ENCODE measurements around the gene SCYL2.
"Not testable (repeated sequence)": the region's sequence is repeated elsewhere in the genome, so short reads cannot be mapped to it uniquely, and the experiment has no call there.

The SCYL2 gene

GRCh38 chr12:100329800-100330199 lies 62.8 kb downstream of the SCYL2 start:
- Mint-ChIP-seq H3K4me1 (ENCODE audit: low read depth) (peaks cover 8% of the 10 kb centered on the region), H3K36me3 (ENCODE audit: low read depth) (peaks cover 62% of the 10 kb centered on the region), H3K27ac (peak overlapping the region; percentile 22), H3K27me3 (no peaks in the 10 kb centered on the region), H3K4me3 (no peak overlapping the region), H3K9me3 (no peaks in the 10 kb centered on the region)

- Mint-ChIP-seq H3K36me3 (ENCODE audit: low read depth) (peaks cover 75% of the 10 kb centered on the region), H3K4me3 (no peak overlapping the region), H3K27me3 (no peaks in the 10 kb centered on the region), H3K4me1 (ENCODE audit: low read depth) (peaks cover 8% of the 10 kb centered on the region), H3K9me3 (no peaks in the 10 kb centered on the region), H3K27ac (no peak overlapping the region)
These were observed 64.9 kb downstream of the SCYL2 start for GRCh38 chr12:100331871-100332270.

- H3K27ac Mint-ChIP-seq: no peak overlapping the region
- no peaks in the 10 kb centered on the region for H3K9me3 Mint-ChIP-seq
- H3K27me3 Mint-ChIP-seq: no peaks in the 10 kb centered on the region
- no peak overlapping the region for H3K4me3 Mint-ChIP-seq
- H3K36me3 Mint-ChIP-seq (ENCODE audit: low read depth): peaks cover 80% of the 10 kb centered on the region
- H3K4me1 Mint-ChIP-seq (ENCODE audit: low read depth): peaks cover 8% of the 10 kb centered on the region
These were observed 65.9 kb downstream of the SCYL2 start for GRCh38 chr12:100332852-100333251.

- Mint-ChIP-seq H3K9me3 (peaks cover under 1% of the 10 kb centered on the region), H3K4me3 (no peak overlapping the region), H3K36me3 (ENCODE audit: low read depth) (peaks cover 63% of the 10 kb centered on the region), H3K4me1 (ENCODE audit: low read depth) (no peaks in the 10 kb centered on the region), H3K27me3 (no peaks in the 10 kb centered on the region), H3K27ac (no peak overlapping the region)
These were observed 70.3 kb downstream of the SCYL2 start for GRCh38 chr12:100337299-100337698.

- H3K27me3 Mint-ChIP-seq: no peaks in the 10 kb centered on the region
- peaks cover 63% of the 10 kb centered on the region for H3K36me3 Mint-ChIP-seq (ENCODE audit: low read depth)
- H3K9me3 Mint-ChIP-seq: peaks cover 4% of the 10 kb centered on the region
- no peak overlapping the region for H3K27ac Mint-ChIP-seq
- no peaks in the 10 kb centered on the region for H3K4me1 Mint-ChIP-seq (ENCODE audit: low read depth)
- H3K4me3 Mint-ChIP-seq: no peak overlapping the region
These were observed 70.8 kb downstream of the SCYL2 start for GRCh38 chr12:100337727-100338126.

GRCh38 chr12:100339071-100339470 lies 72.1 kb downstream of the SCYL2 start:
- no peak overlapping the region for H3K27ac Mint-ChIP-seq
- H3K9me3 Mint-ChIP-seq: peaks cover 4% of the 10 kb centered on the region
- no peaks in the 10 kb centered on the region for H3K4me1 Mint-ChIP-seq (ENCODE audit: low read depth)
- H3K4me3 Mint-ChIP-seq: no peak overlapping the region
- H3K36me3 Mint-ChIP-seq (ENCODE audit: low read depth): peaks cover 51% of the 10 kb centered on the region
- H3K27me3 Mint-ChIP-seq: no peaks in the 10 kb centered on the region

GRCh38 chr12:100342897-100343296 lies 75.9 kb downstream of the SCYL2 start:
- peaks cover 21% of the 10 kb centered on the region for H3K36me3 Mint-ChIP-seq (ENCODE audit: low read depth)
- H3K9me3 Mint-ChIP-seq; H3K4me3 Mint-ChIP-seq; H3K27me3 Mint-ChIP-seq; H3K27ac Mint-ChIP-seq; H3K4me1 Mint-ChIP-seq (ENCODE audit: low read depth): not testable (repeated sequence)

GRCh38 chr12:100344351-100344750 lies 77.4 kb downstream of the SCYL2 start:
- H3K27ac Mint-ChIP-seq; H3K27me3 Mint-ChIP-seq; H3K4me3 Mint-ChIP-seq; H3K4me1 Mint-ChIP-seq (ENCODE audit: low read depth); H3K9me3 Mint-ChIP-seq: not testable (repeated sequence)
- peaks cover 11% of the 10 kb centered on the region for H3K36me3 Mint-ChIP-seq (ENCODE audit: low read depth)

GRCh38 chr12:100345020-100345767 lies 78.2 kb downstream of the SCYL2 start:
- Mint-ChIP-seq H3K4me1 (ENCODE audit: low read depth) (no peaks in the 10 kb centered on the region), H3K4me3 (no peak overlapping the region), H3K27me3 (no peaks in the 10 kb centered on the region), H3K36me3 (ENCODE audit: low read depth) (peaks cover 9% of the 10 kb centered on the region), H3K9me3 (peaks cover 4% of the 10 kb centered on the region), H3K27ac (no peak overlapping the region)

- Mint-ChIP-seq H3K27ac (no peak overlapping the region), H3K4me3 (no peak overlapping the region)
These were observed 79.7 kb downstream of the SCYL2 start for GRCh38 chr12:100346660-100347059.

GRCh38 chr12:100348657-100349454 lies 81.9 kb downstream of the SCYL2 start:
- Mint-ChIP-seq H3K36me3 (ENCODE audit: low read depth) (no peaks in the 10 kb centered on the region), H3K4me1 (ENCODE audit: low read depth) (no peaks in the 10 kb centered on the region), H3K27me3 (no peaks in the 10 kb centered on the region), H3K9me3 (no peaks in the 10 kb centered on the region), H3K4me3 (no peak overlapping the region), H3K27ac (no peak overlapping the region)

More at GRCh38 chr12:100346660-100347059, 79.7 kb downstream of the SCYL2 start:
- Mint-ChIP-seq H3K9me3 (peaks cover 4% of the 10 kb centered on the region), H3K27me3 (no peaks in the 10 kb centered on the region), H3K4me1 (ENCODE audit: low read depth) (no peaks in the 10 kb centered on the region), H3K36me3 (ENCODE audit: low read depth) (peaks cover 5% of the 10 kb centered on the region)

- H3K27ac Mint-ChIP-seq: no peak within 1 kb of the TSS
- H3K27me3 Mint-ChIP-seq: peaks cover 29% of the 10 kb centered on the region
- H3K9me3 Mint-ChIP-seq: no peaks in the 10 kb centered on the region
- no peaks in the 10 kb centered on the region for H3K36me3 Mint-ChIP-seq (ENCODE audit: low read depth)
- H3K4me3 Mint-ChIP-seq: no peak within 1 kb of the TSS
- H3K4me1 Mint-ChIP-seq (ENCODE audit: low read depth): no peaks in the 10 kb centered on the region
These were observed 89.8 kb downstream of the SCYL2 start, which contains the start of gene SLC17A8 for GRCh38 chr12:100356644-100357223. Gene SLC17A8 (plus strand): TSS chr12:100357074. CDS start chr12:100357392, 318 bp downstream.

GRCh38 chr12:100359248-100359647 lies 92.3 kb downstream of the SCYL2 start:
- Mint-ChIP-seq H3K4me3 (no peak overlapping the region), H3K27me3 (peaks cover 36% of the 10 kb centered on the region), H3K27ac (no peak overlapping the region), H3K4me1 (ENCODE audit: low read depth) (no peaks in the 10 kb centered on the region), H3K36me3 (ENCODE audit: low read depth) (no peaks in the 10 kb centered on the region), H3K9me3 (no peaks in the 10 kb centered on the region)

GRCh38 chr12:100359822-100360221 lies 92.8 kb downstream of the SCYL2 start:
- no peaks in the 10 kb centered on the region for H3K36me3 Mint-ChIP-seq (ENCODE audit: low read depth)
- no peaks in the 10 kb centered on the region for H3K9me3 Mint-ChIP-seq
- H3K27me3 Mint-ChIP-seq: peaks cover 30% of the 10 kb centered on the region
- no peak overlapping the region for H3K27ac Mint-ChIP-seq
- H3K4me1 Mint-ChIP-seq (ENCODE audit: low read depth): no peaks in the 10 kb centered on the region
- H3K4me3 Mint-ChIP-seq: no peak overlapping the region

GRCh38 chr12:100360450-100360849 lies 93.5 kb downstream of the SCYL2 start:
- Mint-ChIP-seq H3K27ac (no peak overlapping the region), H3K4me3 (no peak overlapping the region), H3K36me3 (ENCODE audit: low read depth) (no peaks in the 10 kb centered on the region), H3K4me1 (ENCODE audit: low read depth) (no peaks in the 10 kb centered on the region), H3K9me3 (no peaks in the 10 kb centered on the region), H3K27me3 (peaks cover 26% of the 10 kb centered on the region)
